Nephron progenitor cell (in vitro differentiated cells): ENCODE results near the gene AGBL4.

Experiments
- DNase-seq: peaks from one replicate; pipeline ENCODE4 v3.0.0; 2021
- H3K27ac Mint-ChIP-seq: 2 replicates; pipeline ENCODE4 v1.8.0; 2021; ENCODE audit warnings: mild to moderate bottlenecking, moderate library complexity, mixed read lengths
- H3K27me3 Mint-ChIP-seq: 2 replicates; pipeline ENCODE4 v1.8.0; 2021; ENCODE audit warnings: mild to moderate bottlenecking, low read depth, mixed read lengths; ENCODE audit not compliant: poor library complexity
- H3K36me3 Mint-ChIP-seq: 2 replicates; pipeline ENCODE4 v1.8.0; 2021; ENCODE audit warnings: low read depth, mixed read lengths
- H3K4me1 Mint-ChIP-seq: 2 replicates; pipeline ENCODE4 v1.8.0; 2021; ENCODE audit warnings: mixed read lengths
- H3K4me3 Mint-ChIP-seq: 2 replicates; pipeline ENCODE4 v1.8.0; 2021; ENCODE audit warnings: mild to moderate bottlenecking, moderate library complexity, mixed read lengths
- H3K9me3 Mint-ChIP-seq: 2 replicates; pipeline ENCODE4 v1.8.0; 2021; ENCODE audit warnings: mild to moderate bottlenecking, moderate library complexity, mixed read lengths
- TF ChIP-seq, protein P1 (sequence below): fragments of 200-600 bp; sonication (generic); IDR thresholded peaks from 2 replicates; pipeline ENCODE4 v1.5.0; 2021; ENCODE audit warnings: antibody characterized with exemption

Gene AGBL4

GRCh38 chr1:48844187-48844586 is 1179.6 kb downstream of the AGBL4 start:
- no peak for DNase-seq
- Mint-ChIP-seq H3K9me3 (no peaks in the 10 kb centered on the region), H3K27me3 (peaks cover 7% of the 10 kb centered on the region), H3K36me3 (no peaks in the 10 kb centered on the region), H3K4me3 (no peak overlapping the region), H3K4me1 (peaks cover 15% of the 10 kb centered on the region), H3K27ac (no peak overlapping the region)
- TF ChIP-seq, protein P1, sequence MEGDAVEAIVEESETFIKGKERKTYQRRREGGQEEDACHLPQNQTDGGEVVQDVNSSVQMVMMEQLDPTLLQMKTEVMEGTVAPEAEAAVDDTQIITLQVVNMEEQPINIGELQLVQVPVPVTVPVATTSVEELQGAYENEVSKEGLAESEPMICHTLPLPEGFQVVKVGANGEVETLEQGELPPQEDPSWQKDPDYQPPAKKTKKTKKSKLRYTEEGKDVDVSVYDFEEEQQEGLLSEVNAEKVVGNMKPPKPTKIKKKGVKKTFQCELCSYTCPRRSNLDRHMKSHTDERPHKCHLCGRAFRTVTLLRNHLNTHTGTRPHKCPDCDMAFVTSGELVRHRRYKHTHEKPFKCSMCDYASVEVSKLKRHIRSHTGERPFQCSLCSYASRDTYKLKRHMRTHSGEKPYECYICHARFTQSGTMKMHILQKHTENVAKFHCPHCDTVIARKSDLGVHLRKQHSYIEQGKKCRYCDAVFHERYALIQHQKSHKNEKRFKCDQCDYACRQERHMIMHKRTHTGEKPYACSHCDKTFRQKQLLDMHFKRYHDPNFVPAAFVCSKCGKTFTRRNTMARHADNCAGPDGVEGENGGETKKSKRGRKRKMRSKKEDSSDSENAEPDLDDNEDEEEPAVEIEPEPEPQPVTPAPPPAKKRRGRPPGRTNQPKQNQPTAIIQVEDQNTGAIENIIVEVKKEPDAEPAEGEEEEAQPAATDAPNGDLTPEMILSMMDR: no peak

DNA sequence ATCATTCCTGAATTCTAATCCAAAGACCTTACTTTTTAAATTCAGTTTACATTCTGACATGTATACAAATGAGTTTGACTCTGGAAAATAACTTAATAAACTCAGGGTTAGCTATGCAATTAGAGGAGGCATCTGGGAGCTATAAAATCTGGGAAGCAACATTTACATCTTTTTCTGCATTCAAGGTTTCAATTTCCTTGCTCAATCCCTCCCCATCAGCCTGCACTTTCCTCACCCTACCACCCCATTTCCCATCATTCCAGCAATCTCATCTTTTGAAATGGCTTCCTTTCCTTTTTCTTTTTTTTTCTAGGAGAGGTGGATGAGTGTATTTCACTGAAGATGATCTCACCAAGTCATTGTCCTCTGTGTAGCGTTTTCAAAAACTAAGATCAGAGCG is 1181.8 kb downstream of the AGBL4 start:
- DNase-seq: no peak
- H3K9me3 Mint-ChIP-seq: no peaks in the 10 kb centered on the region
- TF ChIP-seq, protein P1: no peak
- H3K27me3 Mint-ChIP-seq: peaks cover 12% of the 10 kb centered on the region
- H3K4me1 Mint-ChIP-seq: peaks cover 15% of the 10 kb centered on the region
- H3K27ac Mint-ChIP-seq: no peak overlapping the region
- no peak overlapping the region for H3K4me3 Mint-ChIP-seq
- no peaks in the 10 kb centered on the region for H3K36me3 Mint-ChIP-seq

- TF ChIP-seq, protein P1: no peak
- no peaks in the 10 kb centered on the region for H3K36me3 Mint-ChIP-seq
- H3K27me3 Mint-ChIP-seq: peaks cover 12% of the 10 kb centered on the region
- DNase-seq: peak; percentile 5
- H3K4me1 Mint-ChIP-seq: peaks cover 15% of the 10 kb centered on the region
- no peak overlapping the region for H3K27ac Mint-ChIP-seq
- H3K9me3 Mint-ChIP-seq: no peaks in the 10 kb centered on the region
- no peak overlapping the region for H3K4me3 Mint-ChIP-seq
Measured at GRCh38 chr1:48841461-48841860, 1182.3 kb downstream of the AGBL4 start.

DNA sequence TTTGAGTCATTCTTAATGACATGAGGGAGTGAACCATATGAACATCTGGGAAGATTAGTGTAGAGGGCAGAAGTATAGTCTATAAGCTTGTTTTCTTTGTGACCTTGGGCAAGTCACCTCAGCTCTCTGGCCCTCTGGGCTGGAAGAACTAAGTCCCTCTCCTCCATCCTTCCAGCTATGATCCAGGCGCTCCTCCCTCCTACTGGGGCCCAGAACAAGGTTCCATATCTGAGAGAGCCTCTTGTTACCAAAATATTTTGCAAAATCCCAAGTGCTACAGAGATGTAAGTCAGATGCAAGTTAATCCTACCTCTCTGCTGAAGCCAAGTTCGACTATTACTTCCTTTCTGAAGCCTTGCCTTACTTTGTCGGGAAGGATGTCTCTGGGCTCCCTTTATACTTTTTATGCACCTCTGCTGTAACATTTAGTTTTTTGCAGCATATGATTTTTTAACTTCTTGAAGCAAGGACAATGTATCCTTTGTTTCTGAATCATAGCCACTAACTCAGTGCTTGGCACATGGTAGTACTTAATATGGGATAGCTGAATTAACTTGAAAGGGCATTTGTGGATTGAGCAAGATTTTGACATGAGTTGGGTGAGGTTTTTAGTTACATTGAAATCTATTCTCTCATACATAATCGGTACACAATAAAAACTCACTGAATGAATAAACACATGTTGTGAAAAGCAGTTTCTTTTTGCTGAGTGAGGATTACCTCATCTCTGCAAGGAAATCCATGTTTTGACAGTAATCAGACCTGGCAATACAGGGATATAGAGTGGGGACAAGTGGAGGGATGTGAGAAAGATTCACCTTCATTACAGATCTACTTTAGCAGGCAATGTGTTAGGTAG is 1192.4 kb downstream of the AGBL4 start:
- no peak for DNase-seq
- TF ChIP-seq, protein P1: no peak
- Mint-ChIP-seq H3K9me3 (no peaks in the 10 kb centered on the region), H3K27ac (no peak overlapping the region), H3K4me1 (no peaks in the 10 kb centered on the region), H3K4me3 (no peak overlapping the region), H3K36me3 (no peaks in the 10 kb centered on the region), H3K27me3 (peaks cover 34% of the 10 kb centered on the region)

GRCh38 chr1:48830715-48831114 is 1193.0 kb downstream of the AGBL4 start:
- H3K36me3 Mint-ChIP-seq: no peaks in the 10 kb centered on the region
- TF ChIP-seq, protein P1: no peak
- no peak overlapping the region for H3K4me3 Mint-ChIP-seq
- no peak for DNase-seq
- H3K4me1 Mint-ChIP-seq: no peaks in the 10 kb centered on the region
- peaks cover 34% of the 10 kb centered on the region for H3K27me3 Mint-ChIP-seq
- H3K27ac Mint-ChIP-seq: no peak overlapping the region
- H3K9me3 Mint-ChIP-seq: no peaks in the 10 kb centered on the region

DNA sequence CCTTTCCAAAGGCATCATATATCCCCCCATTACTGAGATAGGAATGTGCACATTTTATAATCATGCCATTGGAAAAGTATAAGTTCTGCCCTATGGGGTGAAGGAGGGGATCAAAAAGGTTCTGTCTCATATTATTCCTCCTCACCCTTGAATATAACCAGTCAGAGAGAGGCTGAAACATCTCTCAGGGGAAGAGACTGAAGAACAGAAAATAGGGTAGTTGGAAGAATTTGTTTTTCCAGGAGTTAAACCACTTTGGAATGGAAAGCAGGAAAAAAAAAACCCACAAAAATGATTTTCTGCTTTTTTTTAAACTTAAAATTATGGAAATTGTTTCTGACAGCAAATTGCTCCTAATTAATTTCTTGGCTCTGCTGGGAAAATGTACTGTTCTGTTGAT is 1194.3 kb downstream of the AGBL4 start:
- Mint-ChIP-seq H3K9me3 (no peaks in the 10 kb centered on the region), H3K36me3 (no peaks in the 10 kb centered on the region), H3K4me1 (no peaks in the 10 kb centered on the region), H3K27me3 (peaks cover 40% of the 10 kb centered on the region), H3K4me3 (no peak overlapping the region), H3K27ac (no peak overlapping the region)
- TF ChIP-seq, protein P1: no peak
- DNase-seq: no peak
